Measurements from ENCODE around the gene KANK2. TPM values are rescaled to one million over a fixed set of nuclear protein-coding genes. Genes with fewer than 3 reads are reported as not detected.
"Not testable (repeated sequence)": the region's sequence is repeated elsewhere in the genome, so short reads cannot be mapped to it uniquely, and the experiment has no call there.

KANK2 gene
- total RNA-seq, 2 donors from 2014 or later, result 74.2 to 87.7 TPM

- Histone ChIP-seq H3K9ac (ENCODE audit: extremely low read depth, low read length, poor library complexity, severe bottlenecking) (no peak overlapping the region), H3K4me3 (ENCODE audit: low read length) (no peak overlapping the region), H3K4me1 (ENCODE audit: control insufficient read depth, insufficient read depth, low read length) (no peaks in the 10 kb centered on the region), H3K9me3 (ENCODE audit: control insufficient read depth, low read length) (peaks cover 5% of the 10 kb centered on the region), H3K27me3 (ENCODE audit: control insufficient read depth, insufficient read depth, low read length, poor library complexity, severe bottlenecking) (no peaks in the 10 kb centered on the region), H3K36me3 (ENCODE audit: control insufficient read depth, insufficient read depth, low read length) (peaks cover 12% of the 10 kb centered on the region), H3K27ac (ENCODE audit: low read depth, low read length) (no peak overlapping the region)
- DNase-seq, result no peak
- Mint-ChIP-seq H3K27ac (no peak overlapping the region), H3K27me3 (ENCODE audit: insufficient read depth) (no peaks in the 10 kb centered on the region), H3K4me3 (no peak overlapping the region), H3K36me3 (ENCODE audit: low read depth) (peaks cover 44% of the 10 kb centered on the region), H3K9me3 (no peaks in the 10 kb centered on the region), H3K4me1 (peaks cover 2% of the 10 kb centered on the region)
- 93 to 94% methylated on average over 4 of the region's 4 CpGs for WGBS, 2 experiments (ENCODE audit: insufficient coverage in 1 of 2, insufficient read length in 1 of 2)
- no peak for TF ChIP-seq CTCF (conservative IDR thresholded peaks at IDR 0.05)
These were observed 15.9 kb downstream of the KANK2 start for GRCh38 chr19:11181488-11181887.

GRCh38 chr19:11180975-11181374 is 16.4 kb downstream of the KANK2 start:
- DNase-seq; H3K9ac ChIP-seq (ENCODE audit: extremely low read depth, low read length, poor library complexity, severe bottlenecking); H3K4me3 Mint-ChIP-seq; H3K9me3 Mint-ChIP-seq; H3K4me1 ChIP-seq (ENCODE audit: control insufficient read depth, insufficient read depth, low read length); H3K4me1 Mint-ChIP-seq; H3K27ac Mint-ChIP-seq; H3K27me3 ChIP-seq (ENCODE audit: control insufficient read depth, insufficient read depth, low read length, poor library complexity, severe bottlenecking); H3K4me3 ChIP-seq (ENCODE audit: low read length); H3K27me3 Mint-ChIP-seq (ENCODE audit: insufficient read depth); H3K9me3 ChIP-seq (ENCODE audit: control insufficient read depth, low read length); H3K27ac ChIP-seq (ENCODE audit: low read depth, low read length): not testable (repeated sequence)
- peaks cover 46% of the 10 kb centered on the region for H3K36me3 Mint-ChIP-seq (ENCODE audit: low read depth)
- 81 to 84% methylated on average over 6 to 8 of the region's 8 CpGs for WGBS, 2 experiments (ENCODE audit: insufficient coverage in 1 of 2, insufficient read length in 1 of 2)
- H3K36me3 ChIP-seq (ENCODE audit: control insufficient read depth, insufficient read depth, low read length), result peaks cover 17% of the 10 kb centered on the region

- peaks cover 47% of the 10 kb centered on the region for H3K36me3 Mint-ChIP-seq (ENCODE audit: low read depth)
- WGBS, 2 experiments (ENCODE audit: insufficient coverage in 1 of 2, insufficient read length in 1 of 2), result 95% methylated on average over 4 to 8 of the region's 8 CpGs
- H3K27ac Mint-ChIP-seq, result no peak overlapping the region
- Histone ChIP-seq H3K36me3 (ENCODE audit: control insufficient read depth, insufficient read depth, low read length) (peaks cover 19% of the 10 kb centered on the region), H3K27me3 (ENCODE audit: control insufficient read depth, insufficient read depth, low read length, poor library complexity, severe bottlenecking) (no peaks in the 10 kb centered on the region), H3K4me1 (ENCODE audit: control insufficient read depth, insufficient read depth, low read length) (no peaks in the 10 kb centered on the region), H3K9ac (ENCODE audit: extremely low read depth, low read length, poor library complexity, severe bottlenecking) (no peak overlapping the region), H3K9me3 (ENCODE audit: control insufficient read depth, low read length) (peaks cover 5% of the 10 kb centered on the region), H3K4me3 (ENCODE audit: low read length) (no peak overlapping the region), H3K27ac (ENCODE audit: low read depth, low read length) (no peak overlapping the region)
- no peaks in the 10 kb centered on the region for H3K27me3 Mint-ChIP-seq (ENCODE audit: insufficient read depth)
- no peaks in the 10 kb centered on the region for H3K4me1 Mint-ChIP-seq
- H3K4me3 Mint-ChIP-seq, result no peak overlapping the region
- H3K9me3 Mint-ChIP-seq, result no peaks in the 10 kb centered on the region
- no peak for TF ChIP-seq CTCF (conservative IDR thresholded peaks at IDR 0.05)
- DNase-seq, result no peak
These were observed 17.0 kb downstream of the KANK2 start for GRCh38 chr19:11180346-11180745.

- Mint-ChIP-seq H3K9me3 (no peaks in the 10 kb centered on the region), H3K4me3 (no peak overlapping the region), H3K36me3 (ENCODE audit: low read depth) (peaks cover 50% of the 10 kb centered on the region), H3K27me3 (ENCODE audit: insufficient read depth) (no peaks in the 10 kb centered on the region), H3K27ac (no peak overlapping the region), H3K4me1 (no peaks in the 10 kb centered on the region)
- WGBS, 2 experiments (ENCODE audit: insufficient coverage in 1 of 2, insufficient read length in 1 of 2), result 93 to 100% methylated on average over 6 to 11 of the region's 11 CpGs
- H3K36me3 ChIP-seq (ENCODE audit: control insufficient read depth, insufficient read depth, low read length), result peaks cover 20% of the 10 kb centered on the region
- no peaks in the 10 kb centered on the region for H3K27me3 ChIP-seq (ENCODE audit: control insufficient read depth, insufficient read depth, low read length, poor library complexity, severe bottlenecking)
- no peaks in the 10 kb centered on the region for H3K4me1 ChIP-seq (ENCODE audit: control insufficient read depth, insufficient read depth, low read length)
- no peak overlapping the region for H3K4me3 ChIP-seq (ENCODE audit: low read length)
- no peak for TF ChIP-seq CTCF (conservative IDR thresholded peaks at IDR 0.05)
- H3K27ac ChIP-seq (ENCODE audit: low read depth, low read length), result no peak overlapping the region
- DNase-seq, result no peak
- no peak overlapping the region for H3K9ac ChIP-seq (ENCODE audit: extremely low read depth, low read length, poor library complexity, severe bottlenecking)
- peaks cover 5% of the 10 kb centered on the region for H3K9me3 ChIP-seq (ENCODE audit: control insufficient read depth, low read length)
These were observed 17.5 kb downstream of the KANK2 start for GRCh38 chr19:11179716-11180297.

- not testable (repeated sequence) for H3K4me1 ChIP-seq (ENCODE audit: control insufficient read depth, insufficient read depth, low read length); H3K27ac Mint-ChIP-seq; H3K9ac ChIP-seq (ENCODE audit: extremely low read depth, low read length, poor library complexity, severe bottlenecking); H3K4me3 ChIP-seq (ENCODE audit: low read length); H3K4me3 Mint-ChIP-seq; H3K9me3 ChIP-seq (ENCODE audit: control insufficient read depth, low read length); DNase-seq; H3K27me3 ChIP-seq (ENCODE audit: control insufficient read depth, insufficient read depth, low read length, poor library complexity, severe bottlenecking); H3K9me3 Mint-ChIP-seq; H3K27me3 Mint-ChIP-seq (ENCODE audit: insufficient read depth); H3K27ac ChIP-seq (ENCODE audit: low read depth, low read length); H3K4me1 Mint-ChIP-seq
- H3K36me3 Mint-ChIP-seq (ENCODE audit: low read depth), result peaks cover 54% of the 10 kb centered on the region
- peaks cover 27% of the 10 kb centered on the region for H3K36me3 ChIP-seq (ENCODE audit: control insufficient read depth, insufficient read depth, low read length)
- WGBS, 2 experiments (ENCODE audit: insufficient coverage in 1 of 2, insufficient read length in 1 of 2), result 88 to 94% methylated on average over 7 to 8 of the region's 9 CpGs
These were observed 18.2 kb downstream of the KANK2 start for GRCh38 chr19:11179145-11179465.
